ENCODE results near the gene CEP126.

Gene CEP126

DNA sequence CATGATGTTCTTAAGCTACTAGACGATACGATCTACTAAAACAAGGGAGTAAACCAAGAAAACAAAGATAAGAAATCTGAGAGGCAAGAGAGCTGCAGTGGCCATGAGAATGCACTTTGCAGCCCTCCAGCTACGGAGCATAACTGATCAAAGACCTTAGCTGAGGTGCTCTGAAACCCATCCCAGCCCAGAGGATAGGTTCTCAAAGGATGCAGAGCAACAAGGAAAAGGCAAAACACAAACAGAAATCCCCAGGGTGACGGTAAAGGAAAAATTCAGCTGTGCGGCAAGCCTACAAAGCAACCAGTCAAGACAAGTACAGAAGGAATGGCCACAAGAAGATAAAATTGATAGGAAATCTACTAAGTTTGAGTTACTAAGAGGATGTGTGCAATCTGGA lies 99.9 kb downstream of the CEP126 start:
- FAIRE-seq = no peak

DNA sequence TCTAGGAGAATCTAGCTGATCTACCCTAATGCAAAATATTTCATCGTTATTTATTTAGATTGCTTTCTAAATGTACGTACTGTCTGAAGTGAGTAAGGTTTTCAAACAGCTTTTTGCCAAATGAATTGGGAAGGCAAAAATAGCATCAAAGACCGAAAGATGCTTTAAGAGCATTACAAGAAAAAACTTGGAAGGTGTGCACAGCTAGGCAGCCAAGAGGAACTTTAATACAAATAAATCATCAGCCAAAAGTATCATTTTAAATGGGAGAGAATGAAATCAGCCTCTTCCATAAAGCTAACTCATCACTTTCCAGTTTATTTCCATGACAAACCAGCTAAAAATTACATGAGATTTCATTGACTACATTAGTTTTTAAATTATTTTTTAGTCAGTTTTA lies 102.2 kb downstream of the CEP126 start:
- FAIRE-seq = no peak

DNA sequence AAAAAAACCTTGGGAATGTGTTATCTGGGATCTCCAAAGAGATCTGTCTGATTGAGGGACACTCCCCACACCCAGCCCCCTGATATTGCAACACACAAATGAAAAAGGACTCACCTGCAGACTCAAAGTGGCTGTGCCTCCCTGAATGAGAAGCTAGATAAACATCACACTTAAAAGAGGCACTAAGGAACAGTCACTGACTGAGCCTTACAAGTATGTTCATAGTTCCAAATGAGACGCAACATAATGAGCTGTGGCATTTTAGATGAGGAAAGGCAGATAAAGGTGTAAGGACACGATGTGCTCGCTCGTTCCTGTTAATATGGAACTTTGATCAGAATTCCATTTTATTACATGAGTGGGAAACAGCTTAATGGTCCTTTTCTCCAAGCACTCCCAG lies 111.4 kb downstream of the CEP126 start:
- FAIRE-seq = no peak

DNA sequence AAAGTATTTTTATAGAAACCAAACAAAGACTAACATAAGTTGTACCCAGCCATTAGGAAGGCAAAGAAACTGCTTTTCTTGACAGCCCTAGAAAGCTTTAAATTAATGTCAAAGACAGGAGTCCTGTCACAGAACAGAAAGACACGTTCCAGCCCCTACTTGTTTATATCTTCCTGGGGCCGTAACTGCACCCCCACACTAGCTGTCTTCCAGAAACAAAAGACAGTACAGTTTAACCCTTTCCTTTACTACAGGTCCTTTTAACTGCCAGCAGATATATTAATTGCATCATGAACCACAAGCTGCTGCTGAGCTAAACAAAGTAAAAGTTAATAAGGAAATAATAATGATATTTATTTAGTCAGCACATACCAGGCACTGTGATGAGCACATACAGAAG lies 112.1 kb downstream of the CEP126 start:
- FAIRE-seq = no peak

- FAIRE-seq = no peak
Observed at GRCh38 chr11:102036757-102037156, 121.9 kb downstream of the CEP126 start.

GRCh38 chr11:102046841-102047240 lies 132.0 kb downstream of the CEP126 start:
- FAIRE-seq = no peak

GRCh38 chr11:102047305-102047924 lies 132.6 kb downstream of the CEP126 start, which contains the start of gene CFAP300:
TSS of gene CFAP300 (plus strand) at chr11:102047437. CDS start at chr11:102047471, 34 bp downstream.
- FAIRE-seq = no peak
